AG04449 (cell line): Measurements from ENCODE around the gene TTC4.
A peak's percentile ranks its signal among the peaks of the same experiment; 100 is the strongest.

Experiments
- CTCF ChIA-PET: fragments of 350-600 bp; formaldehyde crosslinking; extraction: SDS; loops from one replicate; lab custom pipeline; 2021; ENCODE audit warnings: antibody characterized with exemption; lab: Yijun Ruan, JAX
- POLR2A ChIA-PET: fragments of 400-600, 350-600 bp; formaldehyde crosslinking; extraction: SDS; loops from one replicate; lab custom pipeline; 2020; ENCODE audit warnings: antibody characterized with exemption, inconsistent platforms; lab: Yijun Ruan, JAX
- DNase-seq: peaks from one replicate; pipeline ENCODE4 v3.0.0-alpha.2; 2010; ENCODE audit warnings: low read depth, low spot score
- H3K4me3 ChIP-seq: 2 replicates; pipeline ENCODE4 v1.5.1; 2011; ENCODE audit warnings: low read depth, mild to moderate bottlenecking, control low read depth, low read length
- TF ChIP-seq, protein P1 (sequence below): IDR thresholded peaks from one replicate; pipeline ENCODE4 v1.5.1; 2011; ENCODE audit warnings: mild to moderate bottlenecking, moderate library complexity, low read length, control low read depth, inconsistent platforms; ENCODE audit not compliant: insufficient read depth; ENCODE audit errors: missing control alignments

Gene TTC4

DNA sequence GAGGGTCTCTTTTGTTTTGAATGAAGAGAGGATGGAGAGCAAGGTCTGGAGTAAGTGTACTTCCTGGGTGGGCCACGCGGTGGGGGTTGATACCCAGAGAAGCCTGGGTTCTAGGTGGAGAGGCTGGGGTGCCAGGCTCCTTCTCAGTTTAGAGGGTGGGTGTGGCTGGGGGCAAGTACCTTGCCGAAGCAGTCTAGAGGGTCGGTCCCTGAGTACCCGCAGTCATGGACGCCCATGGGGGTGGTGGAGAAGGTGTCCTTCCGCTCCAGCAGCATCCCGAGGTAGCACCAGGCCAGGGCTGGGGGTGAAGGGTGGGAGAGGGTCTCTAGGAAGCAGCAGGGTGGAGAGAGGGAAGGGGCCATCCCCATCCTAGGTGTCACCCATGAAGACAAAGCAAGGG lies 71.1 kb downstream of the TTC4 start:
- ChIA-PET POLR2A (no interaction called here), CTCF (no interaction called here)
- no peak overlapping the region for H3K4me3 ChIP-seq
- no peak for DNase-seq
- TF ChIP-seq, protein P1, sequence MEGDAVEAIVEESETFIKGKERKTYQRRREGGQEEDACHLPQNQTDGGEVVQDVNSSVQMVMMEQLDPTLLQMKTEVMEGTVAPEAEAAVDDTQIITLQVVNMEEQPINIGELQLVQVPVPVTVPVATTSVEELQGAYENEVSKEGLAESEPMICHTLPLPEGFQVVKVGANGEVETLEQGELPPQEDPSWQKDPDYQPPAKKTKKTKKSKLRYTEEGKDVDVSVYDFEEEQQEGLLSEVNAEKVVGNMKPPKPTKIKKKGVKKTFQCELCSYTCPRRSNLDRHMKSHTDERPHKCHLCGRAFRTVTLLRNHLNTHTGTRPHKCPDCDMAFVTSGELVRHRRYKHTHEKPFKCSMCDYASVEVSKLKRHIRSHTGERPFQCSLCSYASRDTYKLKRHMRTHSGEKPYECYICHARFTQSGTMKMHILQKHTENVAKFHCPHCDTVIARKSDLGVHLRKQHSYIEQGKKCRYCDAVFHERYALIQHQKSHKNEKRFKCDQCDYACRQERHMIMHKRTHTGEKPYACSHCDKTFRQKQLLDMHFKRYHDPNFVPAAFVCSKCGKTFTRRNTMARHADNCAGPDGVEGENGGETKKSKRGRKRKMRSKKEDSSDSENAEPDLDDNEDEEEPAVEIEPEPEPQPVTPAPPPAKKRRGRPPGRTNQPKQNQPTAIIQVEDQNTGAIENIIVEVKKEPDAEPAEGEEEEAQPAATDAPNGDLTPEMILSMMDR, result no peak

DNA sequence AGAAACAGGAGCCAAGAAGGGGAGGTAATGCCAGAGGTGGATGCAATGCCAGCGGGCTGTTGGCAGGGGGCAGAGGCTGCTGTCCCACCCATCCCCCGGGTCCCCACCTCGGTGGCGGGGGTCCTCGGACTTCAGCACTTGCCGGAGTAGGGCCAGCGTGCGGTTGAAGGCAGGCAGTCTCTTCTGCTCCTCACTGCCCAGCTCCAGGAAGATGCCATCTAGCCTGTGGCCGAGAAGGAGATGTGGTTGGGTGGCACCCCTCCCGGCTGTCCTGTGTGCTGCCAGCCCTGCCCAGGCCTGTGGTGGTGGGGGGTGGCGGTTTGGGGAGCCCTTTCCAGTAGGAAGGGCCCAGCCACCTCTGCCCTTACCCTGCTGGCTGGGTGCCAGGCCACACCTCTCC lies 71.9 kb downstream of the TTC4 start:
- CTCF ChIA-PET, result no interaction called here

DNA sequence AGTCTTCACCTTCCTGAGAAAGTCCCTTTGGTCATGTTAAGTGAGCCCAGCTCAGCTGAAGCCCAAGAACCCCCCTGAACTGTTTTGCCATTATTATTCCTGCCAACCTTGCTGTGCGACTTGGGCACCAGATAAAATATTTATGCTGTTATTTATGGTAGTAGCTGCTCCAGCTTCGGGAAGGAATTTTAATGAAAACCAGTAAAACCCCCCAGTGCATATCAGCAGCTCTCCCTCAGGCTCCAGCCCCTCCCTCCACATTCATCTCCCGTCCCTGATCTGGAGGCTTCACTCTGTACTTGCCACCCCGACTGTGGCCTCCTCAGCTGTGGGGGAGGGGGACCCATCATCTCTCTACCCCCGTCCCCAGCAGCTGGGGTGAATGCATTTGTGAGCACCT lies 72.8 kb downstream of the TTC4 start:
- H3K4me3 ChIP-seq, result no peak overlapping the region
- POLR2A ChIA-PET, result no interaction called here
- DNase-seq, result no peak
- TF ChIP-seq, protein P1, result no peak
- CTCF ChIA-PET, result interaction anchor here (1.0 kb wide), 1 partner anchor 21 kb away, joined by 5 read pairs; no protein-coding TSS in a partner anchor

More for the DNA sequence above, 71.9 kb downstream of the TTC4 start:
- POLR2A ChIA-PET, result no interaction called here
- TF ChIP-seq, protein P1, result no peak
- DNase-seq, result no peak
- no peak overlapping the region for H3K4me3 ChIP-seq

DNA sequence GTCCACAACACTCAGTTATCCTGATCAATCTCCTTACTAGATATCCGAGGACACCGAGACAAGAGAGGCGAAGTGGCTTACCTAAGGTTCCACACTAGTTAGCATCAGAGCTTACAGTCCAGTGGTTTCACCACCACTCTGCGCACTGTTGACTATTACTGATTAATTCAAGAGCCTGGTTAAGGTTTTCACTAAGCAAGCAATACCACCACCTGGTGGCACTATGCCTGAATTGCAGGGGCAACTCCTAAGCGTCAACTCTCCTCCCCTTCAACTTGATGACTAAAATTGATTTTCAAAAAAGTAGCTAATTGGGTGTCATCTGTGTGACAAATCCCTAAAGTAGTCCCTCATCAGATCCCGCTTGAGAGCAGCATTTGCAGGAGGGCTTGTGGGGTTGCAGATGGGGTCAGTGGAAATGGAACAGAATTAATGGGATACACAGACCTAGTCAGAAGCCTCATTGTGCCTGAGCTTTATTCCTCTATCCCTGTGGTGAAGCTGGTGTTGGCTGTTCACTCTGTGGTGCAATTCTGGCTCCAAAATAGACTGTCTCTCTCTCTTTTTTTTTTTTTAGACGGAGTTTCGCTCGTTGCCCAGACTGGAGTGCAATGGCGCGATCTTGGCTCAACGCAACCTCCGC lies 76.3 kb downstream of the TTC4 start:
- DNase-seq, result no peak
- TF ChIP-seq, protein P1, result peak; percentile 22
- ChIA-PET POLR2A (no interaction called here), CTCF (interaction anchor here (0.7 to 1.6 kb wide), 7 partner anchors 9 to 292 kb away, joined by 3 to 4 read pairs (median 3); partner anchors contain the start of gene TTC22)
- H3K4me3 ChIP-seq, result no peak overlapping the region
